KOPT-K1 (cell line): ENCODE data around the gene GPX8.

Experiments
- H3K27ac ChIP-seq: fragments of 200-600 bp; sonication (generic); 2 replicates; pipeline ENCODE4 v1.5.1; 2016; ENCODE audit warnings: antibody characterized with exemption, mild to moderate bottlenecking, low read depth, low read length; ENCODE audit not compliant: poor library complexity, severe bottlenecking
- H3K36me3 ChIP-seq: fragments of 200-600 bp; sonication (generic); 2 replicates; pipeline ENCODE4 v1.5.1; 2017; ENCODE audit warnings: antibody characterized with exemption, mild to moderate bottlenecking, low read length, moderate library complexity; ENCODE audit not compliant: insufficient read depth
- H3K9me3 ChIP-seq: fragments of 200-600 bp; sonication (generic); 2 replicates; pipeline ENCODE4 v1.5.1; 2017; ENCODE audit warnings: antibody characterized with exemption, low read length, mild to moderate bottlenecking; ENCODE audit not compliant: insufficient read depth, poor library complexity, severe bottlenecking

GPX8 gene

DNA sequence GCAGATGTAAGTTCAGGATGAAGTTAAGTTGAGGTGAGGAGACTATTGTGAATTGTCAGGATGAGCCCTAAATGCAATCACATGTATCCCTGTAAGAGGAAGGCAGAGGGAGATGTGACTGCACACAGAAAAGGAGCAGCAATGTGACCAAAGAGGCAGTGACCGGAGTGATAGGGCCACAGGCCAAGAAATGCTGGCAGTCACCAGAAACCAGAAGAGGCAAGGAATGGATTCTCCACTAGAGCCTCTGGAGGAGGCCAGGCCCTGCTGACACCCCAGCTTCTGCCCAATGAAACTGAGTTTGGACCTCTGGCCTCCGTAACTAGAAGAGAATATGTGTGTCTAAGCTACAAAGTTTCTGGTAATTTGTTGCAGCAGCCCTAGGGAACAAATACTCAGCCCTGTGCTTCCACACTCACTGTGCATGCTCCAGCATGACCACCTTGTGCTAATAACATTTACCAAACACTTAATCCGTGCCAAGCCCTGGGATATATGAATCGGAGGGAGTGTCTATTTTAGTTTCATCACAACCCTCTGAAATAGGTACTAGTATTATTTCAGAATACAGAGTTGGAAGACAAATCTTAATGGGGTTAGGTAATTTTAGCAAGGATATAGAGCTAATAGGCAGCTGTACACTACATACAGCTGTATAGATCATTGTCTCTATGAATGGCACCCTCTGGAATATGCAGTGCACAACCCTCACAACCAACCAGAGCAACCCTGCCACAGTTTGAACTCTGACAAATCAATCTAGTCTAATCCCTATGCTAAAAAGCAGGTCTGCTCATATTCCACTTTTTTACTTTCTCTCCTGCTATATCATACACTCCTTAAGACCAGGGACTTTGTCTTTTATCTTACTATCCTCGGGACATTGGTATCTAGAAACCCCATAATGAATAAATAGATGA lies 7.8 kb upstream of the GPX8 start:
- Histone ChIP-seq H3K9me3 (peaks cover 6% of the 10 kb centered on the region), H3K36me3 (no peaks in the 10 kb centered on the region), H3K27ac (no peak overlapping the region)

DNA sequence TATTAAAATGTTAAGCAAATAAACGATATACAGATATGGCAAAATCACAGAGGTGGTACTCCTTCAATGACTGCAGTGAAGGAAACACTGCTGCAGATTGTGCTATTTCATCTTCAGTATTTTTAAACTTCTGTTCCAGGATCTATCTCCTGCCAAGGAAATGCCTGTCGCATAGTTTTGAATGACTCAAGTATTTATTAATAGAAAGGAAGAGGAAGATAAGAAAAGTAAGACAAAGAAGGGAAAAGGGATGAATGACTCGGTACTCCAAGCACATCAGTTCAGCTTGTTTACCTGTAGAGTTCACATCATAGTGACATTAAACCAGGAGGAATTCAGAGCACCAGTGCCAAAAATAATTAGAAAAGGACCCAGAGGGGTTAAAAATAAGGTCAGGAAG lies 5.1 kb upstream of the GPX8 start:
- no peak overlapping the region for H3K27ac ChIP-seq
- no peaks in the 10 kb centered on the region for H3K36me3 ChIP-seq
- H3K9me3 ChIP-seq: peaks cover 6% of the 10 kb centered on the region

GRCh38 chr5:55160493-55161209 lies 680 bp downstream of the GPX8 start:
- Histone ChIP-seq H3K27ac (no peak overlapping the region), H3K36me3 (no peaks in the 10 kb centered on the region), H3K9me3 (peaks cover 6% of the 10 kb centered on the region)

DNA sequence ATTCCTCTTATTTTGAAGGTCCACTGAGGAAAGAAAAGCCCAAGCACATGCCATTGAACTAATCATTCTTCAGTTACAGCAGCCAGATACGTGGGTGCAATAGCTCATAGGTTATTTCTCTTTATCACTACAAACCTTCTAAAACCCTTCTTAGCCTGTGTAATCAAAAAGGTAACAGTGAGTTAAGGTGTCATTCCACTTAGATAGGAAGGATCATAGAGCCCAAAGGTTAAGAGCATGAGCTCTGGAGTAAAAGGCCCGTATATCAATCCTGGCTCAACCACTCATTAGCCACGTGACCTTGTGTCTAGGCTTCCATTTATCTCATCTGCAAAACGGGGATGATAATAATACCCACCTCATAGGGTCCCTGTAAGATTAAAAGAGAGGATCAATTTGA lies 2.7 kb downstream of the GPX8 start:
- H3K36me3 ChIP-seq: no peaks in the 10 kb centered on the region
- no peak overlapping the region for H3K27ac ChIP-seq
- no peaks in the 10 kb centered on the region for H3K9me3 ChIP-seq

DNA sequence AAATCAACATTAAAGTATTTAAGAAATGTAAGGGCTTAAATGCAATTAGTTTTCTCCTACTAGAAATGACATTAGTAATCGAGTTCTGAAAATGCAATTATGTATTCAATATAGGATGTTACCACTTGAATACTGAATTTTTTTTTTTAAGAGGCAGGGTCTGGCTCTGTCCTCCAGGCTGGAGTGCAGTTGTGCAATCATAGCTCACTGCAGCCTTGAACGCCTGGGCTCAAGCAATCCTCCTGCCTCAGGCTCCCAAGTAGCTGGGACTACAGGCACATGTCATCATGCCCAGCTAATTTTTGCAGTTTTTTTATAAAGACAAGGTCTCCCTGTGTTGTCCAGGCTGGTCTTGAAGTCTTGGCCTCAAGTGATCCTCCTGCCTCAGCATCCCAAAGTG lies 11.5 kb downstream of the GPX8 start:
- Histone ChIP-seq H3K36me3 (no peaks in the 10 kb centered on the region), H3K9me3 (no peaks in the 10 kb centered on the region), H3K27ac (no peak overlapping the region)

DNA sequence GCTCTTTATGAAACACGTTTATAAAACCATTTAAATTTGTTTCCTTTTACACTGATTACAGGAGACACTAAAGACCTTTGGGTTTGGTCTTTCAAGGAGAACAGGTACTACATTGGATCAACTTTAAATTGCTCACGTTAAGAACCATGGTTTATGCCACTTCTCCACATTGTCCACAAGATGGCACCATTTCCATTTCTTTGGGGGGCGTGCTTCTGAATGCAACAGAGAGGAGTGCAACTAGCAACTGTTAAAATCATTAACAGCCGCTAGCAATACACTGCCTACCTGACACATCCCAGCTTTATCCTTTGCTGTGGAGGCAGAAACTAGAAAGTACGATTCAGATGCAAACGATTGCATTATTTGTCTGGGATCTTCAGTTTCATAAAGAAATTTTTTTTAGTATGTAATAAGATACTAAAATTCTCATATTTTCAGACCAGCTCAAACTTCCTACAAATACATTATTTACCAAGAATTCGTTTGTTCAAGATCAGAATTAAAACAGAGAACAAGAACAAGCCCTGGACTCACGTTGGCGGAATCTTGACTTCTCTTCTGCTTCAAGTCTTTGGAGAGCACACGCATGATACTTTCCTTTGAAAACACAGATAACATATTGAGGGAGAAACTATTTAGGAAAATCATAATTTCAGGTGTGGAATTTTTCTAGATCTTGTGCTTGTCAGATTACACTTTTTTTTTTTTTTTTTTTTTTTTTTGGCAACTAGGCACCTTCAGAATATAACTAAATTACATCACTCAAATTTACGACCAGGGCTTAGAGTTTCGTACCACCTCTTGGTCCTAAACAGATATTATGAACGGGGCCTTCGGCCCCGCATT lies 12.3 kb downstream of the GPX8 start:
- Histone ChIP-seq H3K27ac (no peak overlapping the region), H3K36me3 (no peaks in the 10 kb centered on the region), H3K9me3 (no peaks in the 10 kb centered on the region)

- no peak within 1 kb of the TSS for H3K27ac ChIP-seq
- no peaks in the 10 kb centered on the region for H3K36me3 ChIP-seq
- H3K9me3 ChIP-seq: no peaks in the 10 kb centered on the region
Measured at GRCh38 chr5:55172937-55173686, 13.1 kb downstream of the GPX8 start, which contains the start of gene CDC20B. Gene CDC20B (minus strand): TSS chr5:55173177. CDS start chr5:55173000, 177 bp downstream.

DNA sequence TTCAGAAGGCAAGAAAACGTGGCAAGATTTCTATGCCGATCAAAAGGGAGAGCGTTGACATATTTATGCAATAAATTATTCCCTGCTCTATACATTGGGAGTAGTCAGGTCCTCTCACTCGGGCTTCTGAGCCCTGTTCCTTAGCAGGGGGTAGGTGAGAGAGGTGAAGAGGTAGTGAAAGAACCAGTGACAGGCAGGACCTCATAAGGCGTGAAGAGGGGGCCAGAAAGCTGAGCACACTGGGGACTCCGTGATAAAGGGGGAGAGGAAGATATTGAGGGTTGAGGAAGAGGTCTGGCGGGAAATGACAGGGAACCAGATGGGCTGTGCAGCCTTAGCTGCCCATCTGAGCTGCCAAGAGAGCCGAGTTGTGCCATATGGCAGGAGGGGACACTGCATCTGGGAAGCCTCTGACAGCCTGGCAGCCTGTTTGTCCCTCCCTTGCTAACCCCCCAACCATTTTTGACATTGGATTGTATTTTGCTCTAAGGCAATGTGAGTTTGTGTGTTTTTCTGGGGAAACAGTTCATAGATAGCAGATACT lies 13.8 kb downstream of the GPX8 start:
- H3K9me3 ChIP-seq: no peaks in the 10 kb centered on the region
- H3K27ac ChIP-seq: no peak overlapping the region
- H3K36me3 ChIP-seq: no peaks in the 10 kb centered on the region

GRCh38 chr5:55175781-55176175 lies 15.8 kb downstream of the GPX8 start:
- H3K9me3 ChIP-seq: no peaks in the 10 kb centered on the region
- no peak overlapping the region for H3K27ac ChIP-seq
- no peaks in the 10 kb centered on the region for H3K36me3 ChIP-seq

- H3K27ac ChIP-seq: no peak overlapping the region
- no peaks in the 10 kb centered on the region for H3K9me3 ChIP-seq
- no peaks in the 10 kb centered on the region for H3K36me3 ChIP-seq
Measured at GRCh38 chr5:55176176-55176818, 16.3 kb downstream of the GPX8 start.

DNA sequence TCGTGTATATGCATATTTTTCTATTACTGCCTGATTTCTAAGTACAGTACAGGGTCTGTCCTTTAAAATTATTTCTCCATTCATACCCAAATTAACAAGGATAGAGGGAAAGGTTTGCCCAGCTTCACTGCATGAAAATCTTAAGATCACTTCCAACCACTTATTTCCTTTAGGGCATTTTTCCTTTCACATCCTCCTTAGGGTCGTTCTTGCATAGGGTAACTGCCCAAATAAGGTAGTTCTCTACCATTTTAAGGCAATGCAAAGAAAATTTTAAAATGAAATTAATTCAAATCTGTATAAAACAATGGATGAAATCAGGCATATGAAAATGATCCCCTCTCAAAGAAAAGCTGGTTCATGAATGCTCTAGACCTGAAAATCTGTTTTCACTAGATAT lies 17.1 kb downstream of the GPX8 start:
- Histone ChIP-seq H3K9me3 (no peaks in the 10 kb centered on the region), H3K36me3 (no peaks in the 10 kb centered on the region), H3K27ac (no peak overlapping the region)

- H3K9me3 ChIP-seq: peaks cover 5% of the 10 kb centered on the region
Measured at GRCh38 chr5:55180016-55180415, 20.0 kb downstream of the GPX8 start.

GRCh38 chr5:55187370-55187769 lies 27.4 kb downstream of the GPX8 start:
- Histone ChIP-seq H3K9me3 (peaks cover 5% of the 10 kb centered on the region), H3K36me3 (no peaks in the 10 kb centered on the region), H3K27ac (no peak overlapping the region)

More at GRCh38 chr5:55180016-55180415, 20.0 kb downstream of the GPX8 start:
- Histone ChIP-seq H3K27ac (no peak overlapping the region), H3K36me3 (no peaks in the 10 kb centered on the region)
